Measurements from ENCODE around the gene CDH24. TPM values are rescaled to one million over a fixed set of nuclear protein-coding genes. Genes with fewer than 3 reads are reported as not detected.

The CDH24 gene
- polyA plus RNA-seq, 1 donor (not counting 4 experiments of a cell fraction or from before 2014, with no cell fraction given): 3.9 TPM

DNA sequence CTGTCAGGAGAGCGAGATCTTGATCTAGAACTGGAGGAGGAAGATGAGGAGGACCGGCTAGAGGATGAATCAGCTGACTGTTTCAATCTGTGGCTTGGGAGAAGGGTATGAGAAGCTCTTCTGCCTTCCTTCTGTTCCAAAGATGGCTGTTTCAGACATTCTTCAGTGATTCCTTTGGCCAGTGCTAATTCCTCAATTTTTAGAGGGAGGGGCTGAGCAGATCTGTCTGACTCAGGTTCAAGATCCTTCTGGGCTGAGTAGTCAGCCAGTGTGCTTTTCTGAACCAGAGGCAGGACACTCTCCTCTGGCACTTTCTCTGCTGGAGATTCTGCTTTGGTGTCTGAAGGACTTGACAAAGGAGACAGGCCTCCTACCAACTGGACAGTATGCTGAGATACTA is 22.4 kb upstream of the CDH24 start:
- H3K4me3 ChIP-seq (ENCODE audit: control insufficient read depth in 2 of 3, extremely low read depth in 1 of 3, insufficient read depth in 2 of 3, low read depth in 1 of 3, low read length in 3 of 3): no peak overlapping the region
- no peak for FAIRE-seq
- TF ChIP-seq EZH2 (IDR thresholded peaks at IDR 0.05; ENCODE audit: low read length) (no peak), CTCF (optimal IDR thresholded peaks at IDR 0.05 in 1 of 3, IDR thresholded peaks at IDR 0.05 in 1 of 3, conservative IDR thresholded peaks at IDR 0.05 in 1 of 3; ENCODE audit: extremely low read depth in 1 of 3, insufficient read depth in 2 of 3, low read length in 3 of 3) (no peak)
- no peak overlapping the region for H3K4me2 ChIP-seq (ENCODE audit: control insufficient read depth, extremely low read depth, insufficient read depth, low read depth, low read length)
- H3K79me2 ChIP-seq (ENCODE audit: control insufficient read depth, insufficient read depth, low read length): peaks cover 4% of the 10 kb centered on the region
- H3K4me1 ChIP-seq (ENCODE audit: control insufficient read depth, extremely low read depth, insufficient read depth, low read length): peaks cover 15% of the 10 kb centered on the region
- H3K27me3 ChIP-seq (ENCODE audit: control insufficient read depth, extremely low read depth, insufficient read depth, low read length): no peaks in the 10 kb centered on the region
- DNase-seq (ENCODE audit: low read depth, low spot score): no peak
- no peaks in the 10 kb centered on the region for H3K9me1 ChIP-seq (ENCODE audit: control insufficient read depth, extremely low read depth, insufficient read depth, low read length)
- no peak overlapping the region for H2AFZ ChIP-seq (ENCODE audit: control insufficient read depth, low read length)
- no peaks in the 10 kb centered on the region for H4K20me1 ChIP-seq (ENCODE audit: control insufficient read depth, extremely low read depth, insufficient read depth, low read length)
- no peak overlapping the region for H3K27ac ChIP-seq (ENCODE audit: control insufficient read depth, insufficient read depth, low read length)
- H3K36me3 ChIP-seq (ENCODE audit: control insufficient read depth in 2 of 2, extremely low read depth in 1 of 2, insufficient read depth in 2 of 2, low read length in 2 of 2): peaks cover 21 to 60% of the 10 kb centered on the region in 2 experiments
- dilution Hi-C loops (cut with MboI; ENCODE audit: extremely low pct_ligation_motif_present, low sequenced_read_pairs): no loop called here
- H3K9ac ChIP-seq (ENCODE audit: control insufficient read depth, extremely low read depth, insufficient read depth, low read length): no peak overlapping the region
- H3K9me3 ChIP-seq (ENCODE audit: control insufficient read depth, low read depth, low read length): no peaks in the 10 kb centered on the region

DNA sequence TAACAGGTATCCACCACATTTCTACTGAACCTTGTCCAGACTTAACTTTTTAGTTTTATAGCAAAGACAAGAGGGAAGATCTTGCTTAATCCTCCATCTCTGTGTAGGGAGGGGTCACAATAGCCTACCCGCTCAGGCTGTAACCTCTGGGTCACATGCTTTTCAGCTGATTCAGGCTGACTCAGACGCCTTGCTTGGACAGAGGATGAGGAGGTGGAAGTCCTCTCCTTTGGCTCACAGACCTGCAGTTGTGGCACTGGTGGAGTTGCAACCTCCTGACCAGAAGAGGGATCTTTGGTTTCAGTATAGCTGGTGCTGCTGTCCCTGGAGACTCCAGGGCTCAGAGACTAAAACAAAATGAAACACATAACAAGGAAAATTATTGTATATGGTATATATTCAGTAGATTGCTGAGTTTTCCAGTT is 21.4 kb upstream of the CDH24 start:
- FAIRE-seq: peak; percentile 86

More for the DNA sequence above, 21.4 kb upstream of the CDH24 start:
- Histone ChIP-seq H3K27ac (ENCODE audit: control insufficient read depth, insufficient read depth, low read length) (peak overlapping the region; percentile 44), H3K9me1 (ENCODE audit: control insufficient read depth, extremely low read depth, insufficient read depth, low read length) (no peaks in the 10 kb centered on the region), H2AFZ (ENCODE audit: control insufficient read depth, low read length) (no peak overlapping the region), H3K79me2 (ENCODE audit: control insufficient read depth, insufficient read depth, low read length) (peaks cover 4% of the 10 kb centered on the region), H3K4me3 (ENCODE audit: control insufficient read depth in 2 of 3, extremely low read depth in 1 of 3, insufficient read depth in 2 of 3, low read depth in 1 of 3, low read length in 3 of 3) (no peak overlapping the region), H3K9ac (ENCODE audit: control insufficient read depth, extremely low read depth, insufficient read depth, low read length) (peak overlapping the region; percentile 18), H4K20me1 (ENCODE audit: control insufficient read depth, extremely low read depth, insufficient read depth, low read length) (no peaks in the 10 kb centered on the region), H3K9me3 (ENCODE audit: control insufficient read depth, low read depth, low read length) (no peaks in the 10 kb centered on the region), H3K36me3 (ENCODE audit: control insufficient read depth in 2 of 2, extremely low read depth in 1 of 2, insufficient read depth in 2 of 2, low read length in 2 of 2) (peaks cover 18 to 61% of the 10 kb centered on the region in 2 experiments), H3K4me1 (ENCODE audit: control insufficient read depth, extremely low read depth, insufficient read depth, low read length) (peaks cover 15% of the 10 kb centered on the region), H3K4me2 (ENCODE audit: control insufficient read depth, extremely low read depth, insufficient read depth, low read depth, low read length) (peak overlapping the region; percentile 20), H3K27me3 (ENCODE audit: control insufficient read depth, extremely low read depth, insufficient read depth, low read length) (no peaks in the 10 kb centered on the region)
- no peak for TF ChIP-seq CTCF (optimal IDR thresholded peaks at IDR 0.05 in 1 of 3, IDR thresholded peaks at IDR 0.05 in 1 of 3, conservative IDR thresholded peaks at IDR 0.05 in 1 of 3; ENCODE audit: extremely low read depth in 1 of 3, insufficient read depth in 2 of 3, low read length in 3 of 3)
- TF ChIP-seq EZH2 (IDR thresholded peaks at IDR 0.05; ENCODE audit: low read length): no peak
- no peak for DNase-seq (ENCODE audit: low read depth, low spot score)
- dilution Hi-C loops (cut with MboI; ENCODE audit: extremely low pct_ligation_motif_present, low sequenced_read_pairs): no loop called here
